GM18858 (cell line): ENCODE data around the gene OR10W1.

ENCODE experiments used
- ATAC-seq: cut with Tn5 transposase; IDR thresholded peaks from one replicate; pipeline ENCODE4 v1.9.1; 2021; ENCODE audit not compliant: unreplicated experiment

Gene OR10W1, protein sequence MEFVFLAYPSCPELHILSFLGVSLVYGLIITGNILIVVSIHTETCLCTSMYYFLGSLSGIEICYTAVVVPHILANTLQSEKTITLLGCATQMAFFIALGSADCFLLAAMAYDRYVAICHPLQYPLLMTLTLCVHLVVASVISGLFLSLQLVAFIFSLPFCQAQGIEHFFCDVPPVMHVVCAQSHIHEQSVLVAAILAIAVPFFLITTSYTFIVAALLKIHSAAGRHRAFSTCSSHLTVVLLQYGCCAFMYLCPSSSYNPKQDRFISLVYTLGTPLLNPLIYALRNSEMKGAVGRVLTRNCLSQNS

DNA sequence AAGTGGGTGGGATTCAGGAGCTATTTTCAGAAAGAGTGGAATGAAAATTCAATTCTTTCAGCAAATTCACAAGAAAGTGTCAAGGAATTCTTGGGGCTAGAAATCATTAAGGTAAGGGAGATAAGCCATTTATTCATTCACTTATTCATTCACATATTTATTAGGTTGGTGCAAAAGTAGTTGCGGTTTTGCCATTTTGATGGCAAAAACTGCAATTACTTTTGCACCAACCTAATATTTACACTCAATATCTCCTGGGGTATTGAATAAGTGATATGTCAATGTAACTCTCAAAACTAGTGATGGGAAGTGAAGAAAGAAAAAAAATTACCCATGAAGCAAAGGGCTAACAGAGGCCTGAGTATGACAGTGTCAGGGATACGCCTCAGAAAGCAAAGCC lies at the start of gene OR10W1:
TSS of gene OR10W1 (minus strand) at position 119 of the 400 bp plus-strand sequence. CDS start 402 bp downstream, outside the sequence.
- ATAC-seq, result no peak

DNA sequence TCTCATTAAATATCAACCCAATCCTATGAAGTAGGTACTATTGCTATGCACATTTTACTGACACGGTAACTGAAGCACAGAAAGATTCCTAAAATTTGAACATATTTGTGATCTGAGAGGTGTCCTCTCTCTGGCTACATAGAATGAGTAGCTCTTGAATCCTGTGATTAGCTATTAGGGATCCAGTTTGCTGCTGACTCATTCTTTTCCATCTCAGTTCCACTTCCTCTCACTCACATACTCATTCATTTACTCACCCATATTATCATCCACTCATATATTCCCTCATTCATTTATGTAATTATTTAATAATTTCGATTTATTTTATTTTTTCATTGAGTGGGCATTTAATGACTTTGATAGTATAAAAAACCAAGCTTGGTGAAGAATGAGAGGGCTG lies 48.1 kb upstream of the OR10W1 start:
- no peak for ATAC-seq

DNA sequence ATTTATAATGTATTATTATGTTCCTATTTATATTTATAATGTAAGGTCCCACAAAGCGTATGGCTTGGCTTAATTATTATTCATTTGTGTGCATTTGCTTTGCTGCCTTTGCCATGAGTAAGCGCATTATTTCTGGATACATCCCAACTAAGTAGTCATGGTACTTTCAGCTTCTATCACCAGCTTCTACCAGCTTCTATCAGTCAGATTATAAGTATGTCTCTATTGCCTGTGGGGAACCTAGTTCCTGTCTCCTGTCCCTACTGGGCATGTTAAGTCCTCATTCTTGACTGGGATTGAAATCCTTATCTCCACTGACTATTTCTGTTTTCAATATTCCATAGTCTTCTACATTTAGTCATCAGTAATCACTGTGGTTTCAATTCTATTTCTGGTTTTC lies 33.5 kb upstream of the OR10W1 start:
- ATAC-seq, result no peak

DNA sequence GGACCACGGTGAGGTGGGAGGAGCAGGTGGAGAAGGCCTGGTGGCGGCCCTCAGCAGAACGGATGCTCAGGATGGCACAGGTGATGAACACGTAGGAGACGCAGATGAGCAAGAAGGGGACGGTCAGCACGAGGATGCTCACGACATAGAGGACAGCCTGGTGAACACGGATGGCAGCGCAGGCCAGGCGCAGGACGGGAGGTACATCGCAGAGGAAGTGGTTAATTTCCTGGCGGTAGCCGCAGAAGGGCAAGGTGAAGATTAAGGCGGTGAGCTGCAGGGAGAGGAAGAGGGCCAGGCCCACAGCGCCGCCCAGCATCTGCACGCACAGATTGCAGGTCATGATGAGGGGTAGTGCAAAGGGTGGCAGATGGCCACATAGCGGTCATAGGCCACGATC lies 24.0 kb upstream of the OR10W1 start:
- no peak for ATAC-seq

DNA sequence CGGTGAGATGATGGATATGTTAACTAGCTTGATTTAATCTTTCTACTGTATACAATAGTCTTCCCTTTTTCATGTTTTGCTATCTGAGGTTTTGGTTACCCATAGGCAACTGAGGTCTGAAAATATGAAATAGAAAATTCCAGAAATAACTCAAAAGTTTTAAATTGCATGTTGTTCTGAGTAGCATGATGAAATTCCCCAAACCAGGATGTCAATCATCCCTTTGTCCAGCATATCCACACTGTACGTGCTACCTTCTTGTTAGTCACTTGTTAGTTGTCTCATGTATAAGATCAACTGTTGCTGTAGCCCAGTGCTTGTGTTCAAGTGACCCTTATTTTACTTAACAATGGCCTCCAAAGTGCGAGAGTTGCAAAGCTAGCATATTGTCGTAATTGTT lies 21.2 kb upstream of the OR10W1 start:
- ATAC-seq, result no peak

DNA sequence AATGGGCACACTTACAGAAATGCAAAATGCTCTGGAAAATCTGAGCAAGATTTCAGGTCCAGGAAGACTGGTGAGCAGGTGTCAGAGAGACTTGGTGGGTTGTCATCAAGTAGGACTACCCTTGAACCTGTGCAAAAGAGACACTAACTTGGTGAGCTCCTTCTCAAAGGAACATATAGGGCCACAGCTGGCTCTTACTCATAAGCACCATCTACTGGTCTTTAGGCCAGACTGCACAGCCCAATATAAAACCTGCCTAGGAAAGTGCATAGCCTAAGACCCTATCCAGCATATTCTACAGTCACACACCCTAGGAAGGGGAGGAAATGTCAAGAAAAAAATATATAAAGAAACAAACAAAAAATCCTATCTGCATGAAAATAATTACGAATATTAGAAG lies 18.2 kb upstream of the OR10W1 start:
- peak; percentile 81 for ATAC-seq

DNA sequence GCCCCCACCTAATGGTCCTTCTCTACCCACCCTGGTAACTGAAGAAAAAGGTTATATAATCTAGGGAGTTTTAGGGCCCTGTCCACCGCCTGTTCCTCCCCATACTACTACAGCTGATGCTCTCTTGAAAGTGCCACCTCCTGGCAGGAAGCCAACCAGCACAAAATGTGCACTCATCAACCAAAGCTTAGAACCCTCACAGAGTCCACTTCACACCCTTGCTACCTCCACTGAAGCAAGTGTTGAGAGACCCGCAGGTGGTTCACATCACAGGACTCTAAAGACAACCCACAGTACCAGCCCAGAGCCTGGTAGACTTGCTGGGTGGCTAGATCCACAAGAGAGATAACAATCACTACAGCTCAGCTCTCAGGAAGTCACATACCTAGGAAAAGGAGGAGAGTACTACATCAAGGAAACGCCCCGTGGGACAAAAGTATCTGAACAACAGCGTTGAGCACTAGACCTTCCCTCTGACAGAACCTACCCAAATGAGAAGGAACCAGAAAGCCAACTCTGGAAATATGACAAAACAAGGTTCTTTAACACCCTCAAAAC lies 17.5 kb upstream of the OR10W1 start:
- no peak for ATAC-seq

DNA sequence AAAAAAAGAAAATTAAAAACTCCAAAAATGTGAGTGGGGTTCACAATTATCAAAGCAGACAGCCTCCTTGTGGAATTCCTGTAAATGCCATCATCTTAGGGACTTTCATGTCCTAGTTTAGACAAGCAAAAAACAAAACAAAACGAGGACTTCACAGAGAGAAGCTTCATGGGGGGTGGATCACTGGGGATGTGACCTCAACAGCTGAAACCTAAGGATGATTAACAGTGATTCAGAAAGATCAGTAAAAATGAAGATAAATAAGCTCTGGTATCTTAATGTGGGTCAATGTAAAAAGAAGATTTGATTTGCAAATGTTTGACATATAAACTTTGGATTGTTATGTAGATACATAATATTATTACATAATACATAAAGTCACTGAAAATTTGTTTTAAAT lies 8.1 kb upstream of the OR10W1 start:
- no peak for ATAC-seq

DNA sequence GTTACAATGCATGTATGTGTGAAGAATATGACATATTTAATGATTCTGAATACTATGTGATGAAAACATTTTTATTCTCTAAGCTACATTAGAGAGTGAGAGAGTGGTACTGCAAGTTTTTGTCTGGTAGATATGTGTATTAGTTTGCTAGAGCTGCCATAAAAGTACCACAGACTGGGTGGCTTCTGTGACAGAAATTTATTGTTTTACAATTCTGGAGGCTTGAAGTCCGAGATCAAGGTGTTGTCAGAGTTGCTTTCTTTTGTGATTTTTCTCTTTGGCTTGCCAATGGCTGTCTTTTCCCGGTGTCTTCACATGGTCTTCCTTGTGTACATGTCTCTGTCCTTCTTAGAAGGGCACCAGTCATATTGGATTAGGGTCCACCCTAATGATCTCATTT lies 6.9 kb upstream of the OR10W1 start:
- ATAC-seq, result no peak

DNA sequence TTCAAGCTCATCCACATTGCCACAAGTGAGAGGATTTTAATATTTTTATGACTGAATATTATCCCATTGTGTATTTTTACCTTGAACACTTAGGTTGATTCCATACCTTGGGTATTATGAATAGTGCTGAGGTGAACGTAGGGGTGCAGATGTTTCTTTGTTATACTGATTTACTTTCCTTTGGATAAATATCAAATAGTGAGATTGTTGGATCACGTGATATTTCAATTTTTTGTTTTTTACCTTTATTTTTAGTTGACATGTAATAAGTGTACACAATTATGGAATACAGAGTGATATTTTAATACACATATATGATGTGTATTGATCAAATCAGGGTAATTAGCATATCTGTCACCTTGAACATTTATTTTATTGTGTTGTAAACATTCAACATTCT lies 8.1 kb downstream of the OR10W1 start:
- ATAC-seq, result no peak

DNA sequence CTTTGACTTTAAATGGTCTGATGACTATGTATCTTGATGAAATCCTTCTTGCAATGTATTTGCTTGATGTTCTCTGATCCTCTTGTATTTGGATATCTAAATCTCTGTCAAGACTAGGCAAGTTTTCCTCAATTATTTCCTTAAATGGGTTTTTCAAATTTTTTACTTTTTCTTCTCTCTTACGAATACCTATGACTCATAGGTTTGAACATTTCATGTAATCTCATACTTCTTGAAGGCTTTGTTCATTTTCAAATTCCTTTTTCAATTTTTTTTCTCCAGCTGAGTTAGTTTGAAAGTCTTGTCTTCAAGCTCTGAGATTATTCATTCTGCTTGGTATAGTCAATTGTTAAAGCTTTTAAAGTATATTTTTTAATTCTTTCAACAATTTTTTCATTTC lies 13.1 kb downstream of the OR10W1 start:
- no peak for ATAC-seq

DNA sequence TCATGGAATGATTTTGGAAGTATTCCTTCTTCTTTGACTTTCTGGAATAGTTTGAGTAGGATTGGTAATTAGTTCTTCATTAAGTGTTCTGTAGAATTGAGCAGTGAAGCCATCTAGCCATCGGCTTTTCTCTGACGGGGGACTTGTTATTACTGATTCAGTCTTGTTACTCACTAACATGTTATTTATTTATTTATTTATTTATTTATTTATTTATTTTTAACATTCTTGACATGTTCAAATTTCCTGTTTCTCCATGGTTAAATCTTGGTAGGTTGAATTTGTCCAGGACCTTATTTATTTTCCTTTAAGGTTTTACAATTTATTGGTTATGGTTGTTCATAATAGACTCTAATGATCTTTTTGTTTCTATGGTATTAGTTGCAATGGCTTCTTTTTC lies 24.1 kb downstream of the OR10W1 start:
- ATAC-seq, result no peak

DNA sequence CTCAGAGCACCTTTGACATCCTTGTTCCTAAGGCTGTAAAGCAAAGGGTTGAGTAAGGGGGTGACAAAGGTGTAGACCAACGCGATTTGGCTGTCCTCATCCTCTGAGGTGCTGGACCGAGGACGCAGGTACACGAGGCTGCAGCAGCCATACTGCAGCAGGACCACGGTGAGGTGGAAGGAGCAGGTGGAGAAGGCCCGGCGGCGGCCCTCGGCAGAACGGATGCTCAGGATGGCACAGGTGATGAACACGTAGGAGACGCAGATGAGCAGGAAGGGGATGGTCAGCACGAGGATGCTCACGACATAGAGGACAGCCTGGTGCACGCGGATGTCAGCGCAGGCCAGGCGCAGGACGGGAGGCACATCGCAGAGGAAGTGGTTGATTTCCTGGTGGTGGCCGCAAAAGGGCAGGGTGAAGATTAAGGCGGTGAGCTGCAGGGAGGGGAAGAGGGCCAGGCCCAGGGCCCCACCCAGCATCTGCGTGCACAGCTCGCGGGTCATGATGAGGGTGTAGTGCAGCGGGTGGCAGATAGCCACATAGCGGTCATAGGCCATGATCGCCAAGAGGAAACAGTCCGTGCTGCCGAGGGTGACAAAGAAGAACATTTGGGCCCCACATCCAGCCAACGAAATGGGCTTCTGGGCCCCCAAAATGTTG lies 40.0 kb downstream of the OR10W1 start:
- ATAC-seq, result no peak

DNA sequence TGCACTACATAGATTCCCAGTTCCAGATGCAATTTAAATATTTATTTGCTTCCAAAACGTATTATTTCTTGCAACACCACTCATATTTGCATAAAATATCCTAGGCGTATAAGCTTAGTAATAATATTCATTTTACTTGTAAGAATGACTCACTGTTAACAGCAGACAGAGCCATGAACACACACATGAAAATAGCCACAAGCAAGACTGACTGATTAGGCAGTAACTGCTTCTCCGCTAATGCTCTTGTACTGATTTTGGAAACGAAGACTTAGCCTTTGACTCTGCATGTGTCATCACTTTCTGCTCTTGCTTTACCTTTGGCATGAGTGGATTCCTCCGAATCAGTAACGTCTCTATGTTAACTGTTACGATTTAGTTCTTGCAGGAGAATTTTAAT lies 45.3 kb downstream of the OR10W1 start:
- no peak for ATAC-seq
